PC-3 (cell line): ENCODE results near the gene ALKBH2. TPM values are rescaled to one million over a fixed set of nuclear protein-coding genes. Genes with fewer than 3 reads are reported as not detected.

Experiments
- ATAC-seq: fragments of 200-7000 bp; cut with Tn5 transposase; 2 replicates; pipeline ENCODE4 v1.9.1; 2020; ENCODE audit warnings: mild to moderate bottlenecking, moderate library complexity
- BruUV-seq: library from RNA; stranded (reverse); fragments of 400-500 nt; replicated peaks from 2 replicates; lab custom pipeline; 2021; lab: Mats Ljungman, UMichigan
- CTCF ChIA-PET: fragments of 300-600 bp; sonication (Branson Sonifier 250); formaldehyde crosslinking; loops from one replicate; lab custom pipeline; 2022; ENCODE audit warnings: antibody characterized with exemption; lab: Charles Lee
- POLR2A ChIA-PET: fragments of 300-600 bp; sonication (Branson Sonifier 250); formaldehyde crosslinking; loops from one replicate; lab custom pipeline; 2022; ENCODE audit warnings: antibody characterized with exemption; ENCODE audit not compliant: unreplicated experiment; lab: Charles Lee
- DNase-seq: peaks from one replicate; pipeline ENCODE4 v3.0.0-alpha.2; 2015
- H2AFZ ChIP-seq: fragments of 300-600 bp; sonication (generic); 2 replicates; pipeline ENCODE4 v1.6.0; 2016; ENCODE audit warnings: antibody characterized with exemption, low read length
- H3F3A ChIP-seq: fragments of 300-600 bp; sonication (generic); one replicate; pipeline ENCODE4 v1.6.0; 2017; ENCODE audit warnings: antibody characterized with exemption, low read length, control low read depth, mild to moderate bottlenecking; ENCODE audit not compliant: unreplicated experiment
- H3K27ac ChIP-seq: fragments of 300-600 bp; sonication (generic); 2 replicates; pipeline ENCODE4 v1.5.1; 2016; ENCODE audit warnings: mild to moderate bottlenecking, low read length
- H3K27me3 ChIP-seq: fragments of 300-600 bp; sonication (generic); 2 replicates; pipeline ENCODE4 v1.6.1; 2016; ENCODE audit warnings: low read length, mixed read lengths
- H3K36me3 ChIP-seq: fragments of 300-600 bp; sonication (generic); 2 replicates; pipeline ENCODE4 v1.6.1; 2016; ENCODE audit warnings: low read depth, mixed run types, low read length, mixed read lengths
- H3K4me1 ChIP-seq: fragments of 300-600 bp; sonication (generic); 2 replicates; pipeline ENCODE4 v1.5.1; 2016; ENCODE audit warnings: low read length; ENCODE audit not compliant: insufficient read depth
- H3K4me2 ChIP-seq: fragments of 300-600 bp; sonication (generic); 2 replicates; pipeline ENCODE4 v1.6.0; 2016; ENCODE audit warnings: low read length
- H3K4me3 ChIP-seq: fragments of 300-600 bp; sonication (generic); 2 replicates; pipeline ENCODE4 v1.5.1; 2016; ENCODE audit warnings: mild to moderate bottlenecking, low read length, mixed read lengths
- H3K79me2 ChIP-seq: fragments of 300-600 bp; sonication (generic); 2 replicates; pipeline ENCODE4 v1.6.1; 2017; ENCODE audit warnings: low read length, mixed read lengths
- H3K9ac ChIP-seq: fragments of 300-600 bp; sonication (generic); 2 replicates; pipeline ENCODE4 v1.6.0; 2016; ENCODE audit warnings: mild to moderate bottlenecking, low read length
- H3K9me2 ChIP-seq: fragments of 300-600 bp; sonication (generic); replicated peaks from 2 replicates; pipeline ENCODE4 v1.6.1; 2016; ENCODE audit warnings: mixed run types, low read length, mixed read lengths
- H3K9me3 ChIP-seq: fragments of 300-600 bp; sonication (generic); 2 replicates; pipeline ENCODE4 v1.6.1; 2016; ENCODE audit warnings: low read length, mixed read lengths
- H4K20me1 ChIP-seq: fragments of 300-600 bp; sonication (generic); 2 replicates; pipeline ENCODE4 v1.6.1; 2016; ENCODE audit warnings: low read length, mixed read lengths
- CTCF ChIP-seq: fragments of 300-600 bp; sonication (generic); conservative IDR thresholded peaks from 2 replicates; pipeline ENCODE4 v1.5.1; 2017; ENCODE audit warnings: antibody characterized with exemption, low read depth, mild to moderate bottlenecking, low read length
- EZH2 ChIP-seq: fragments of 300-600 bp; sonication (generic); IDR thresholded peaks from one replicate; pipeline ENCODE4 v1.6.1; 2017; ENCODE audit warnings: antibody characterized with exemption, mild to moderate bottlenecking, low read length; ENCODE audit not compliant: unreplicated experiment
- EZH2phosphoT487 ChIP-seq: fragments of 300-600 bp; sonication (generic); IDR thresholded peaks from 2 replicates; pipeline ENCODE4 v1.6.1; 2018; ENCODE audit warnings: mild to moderate bottlenecking, antibody characterized with exemption, low read length, borderline replicate concordance
- intact Hi-C: fragments of 100-400 bp; cut with micrococcal nuclease; formaldehyde crosslinking; loops from 2 replicates; pipeline ENCODE4 v1.9.0; 2023
- total RNA-seq: library from RNA; depleted of rRNA; stranded (reverse); fragments of >200 nt; gene quantifications from 2 replicates; pipeline ENCODE4 v1.2.3, GENCODE V29; 2014

The ALKBH2 gene
- total RNA-seq, 1 experiment from 2014 or later = 74.0 TPM

DNA sequence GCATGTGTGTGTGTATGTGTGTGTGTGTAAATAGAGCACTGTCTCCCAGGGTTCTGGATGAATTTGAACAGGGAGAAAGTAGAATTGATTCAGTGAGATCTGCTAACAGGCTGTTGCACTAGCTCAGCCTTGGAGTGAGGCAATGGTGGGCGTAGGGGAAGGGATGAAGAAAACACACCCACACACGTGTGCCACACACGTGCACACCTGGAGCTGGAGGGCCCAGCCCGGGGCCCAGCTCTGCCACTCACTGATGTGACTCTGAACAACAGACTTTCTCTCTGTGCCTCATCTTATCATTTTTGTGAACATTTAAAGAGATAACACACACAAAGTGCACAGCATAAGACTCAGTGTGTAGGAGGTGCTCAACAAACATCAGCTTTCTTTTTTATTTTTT lies 27.3 kb upstream of the ALKBH2 start:
- H4K20me1 ChIP-seq = no peaks in the 10 kb centered on the region
- no peak overlapping the region for H3K9ac ChIP-seq
- H3K27me3 ChIP-seq = no peaks in the 10 kb centered on the region
- H3K79me2 ChIP-seq = no peaks in the 10 kb centered on the region
- H3K9me3 ChIP-seq = no peaks in the 10 kb centered on the region
- no TSS peak for BruUV-seq
- intact Hi-C loops = no loop called here
- DNase-seq = no peak
- no peak overlapping the region for H2AFZ ChIP-seq
- H3K9me2 ChIP-seq = no peaks in the 10 kb centered on the region
- no peak for ATAC-seq
- POLR2A ChIA-PET = no interaction called here
- CTCF ChIA-PET = no interaction called here
- H3K4me1 ChIP-seq = no peaks in the 10 kb centered on the region
- TF ChIP-seq CTCF = no peak
- no peak for TF ChIP-seq EZH2
- TF ChIP-seq EZH2phosphoT487 = no peak
- H3K4me3 ChIP-seq = no peak overlapping the region
- no peak overlapping the region for H3K4me2 ChIP-seq
- no peaks in the 10 kb centered on the region for H3F3A ChIP-seq
- no peaks in the 10 kb centered on the region for H3K36me3 ChIP-seq
- H3K27ac ChIP-seq = no peak overlapping the region

- ATAC-seq (no peak), DNase-seq (no peak)
- no peak overlapping the region for H3K9ac ChIP-seq
- H3K27me3 ChIP-seq = no peaks in the 10 kb centered on the region
- H3K36me3 ChIP-seq = no peaks in the 10 kb centered on the region
- no peaks in the 10 kb centered on the region for H3F3A ChIP-seq
- H3K9me2 ChIP-seq = no peaks in the 10 kb centered on the region
- H3K79me2 ChIP-seq = no peaks in the 10 kb centered on the region
- H2AFZ ChIP-seq = no peak overlapping the region
- no peaks in the 10 kb centered on the region for H4K20me1 ChIP-seq
- no peak overlapping the region for H3K4me2 ChIP-seq
- no peaks in the 10 kb centered on the region for H3K9me3 ChIP-seq
- TF ChIP-seq CTCF = no peak
- TF ChIP-seq EZH2 = no peak
- no peak for TF ChIP-seq EZH2phosphoT487
- no peak overlapping the region for H3K4me3 ChIP-seq
- H3K4me1 ChIP-seq = no peaks in the 10 kb centered on the region
- intact Hi-C loops = no loop called here
- CTCF ChIA-PET = no interaction called here
- POLR2A ChIA-PET = interaction anchor here (0.6 kb wide), 1 partner anchor 34 kb away, joined by 5 read pairs; no protein-coding TSS in a partner anchor
- BruUV-seq = no TSS peak
- no peak overlapping the region for H3K27ac ChIP-seq
Measured at GRCh38 chr12:109120095-109120494, 26.8 kb upstream of the ALKBH2 start.

- Histone ChIP-seq H3K9me2 (no peaks in the 10 kb centered on the region), H3K4me3 (no peak overlapping the region), H3K9me3 (no peaks in the 10 kb centered on the region), H3K79me2 (no peaks in the 10 kb centered on the region), H3K4me2 (no peak overlapping the region), H4K20me1 (no peaks in the 10 kb centered on the region), H2AFZ (no peak overlapping the region), H3K27me3 (no peaks in the 10 kb centered on the region), H3K27ac (no peak overlapping the region), H3F3A (no peaks in the 10 kb centered on the region), H3K9ac (no peak overlapping the region), H3K36me3 (no peaks in the 10 kb centered on the region), H3K4me1 (no peaks in the 10 kb centered on the region)
- no peak for DNase-seq
- no peak for ATAC-seq
- no TSS peak for BruUV-seq
- ChIA-PET CTCF (no interaction called here), POLR2A (no interaction called here)
- TF ChIP-seq EZH2 (no peak), CTCF (no peak), EZH2phosphoT487 (no peak)
- intact Hi-C loops = no loop called here
Measured at GRCh38 chr12:109116611-109116949, 23.3 kb upstream of the ALKBH2 start.
